OCI-LY1 (cell line): ENCODE measurements around the gene MECP2.

ENCODE experiments used
- CTCF ChIP-seq: fragments of 200-600 bp; sonication (generic), shearing (Covaris generic); IDR thresholded peaks from 2 replicates; pipeline ENCODE4 v1.5.1; 2017; ENCODE audit warnings: mild to moderate bottlenecking, antibody characterized with exemption, low read length, moderate library complexity, mixed read lengths
- EZH2 ChIP-seq: fragments of 200-600 bp; sonication (generic), shearing (Covaris generic); IDR thresholded peaks from 2 replicates; pipeline ENCODE4 v1.8.0; 2017; ENCODE audit warnings: borderline replicate concordance, mixed run types, mild to moderate bottlenecking, antibody characterized with exemption, low read length, moderate library complexity, mixed read lengths

DNA sequence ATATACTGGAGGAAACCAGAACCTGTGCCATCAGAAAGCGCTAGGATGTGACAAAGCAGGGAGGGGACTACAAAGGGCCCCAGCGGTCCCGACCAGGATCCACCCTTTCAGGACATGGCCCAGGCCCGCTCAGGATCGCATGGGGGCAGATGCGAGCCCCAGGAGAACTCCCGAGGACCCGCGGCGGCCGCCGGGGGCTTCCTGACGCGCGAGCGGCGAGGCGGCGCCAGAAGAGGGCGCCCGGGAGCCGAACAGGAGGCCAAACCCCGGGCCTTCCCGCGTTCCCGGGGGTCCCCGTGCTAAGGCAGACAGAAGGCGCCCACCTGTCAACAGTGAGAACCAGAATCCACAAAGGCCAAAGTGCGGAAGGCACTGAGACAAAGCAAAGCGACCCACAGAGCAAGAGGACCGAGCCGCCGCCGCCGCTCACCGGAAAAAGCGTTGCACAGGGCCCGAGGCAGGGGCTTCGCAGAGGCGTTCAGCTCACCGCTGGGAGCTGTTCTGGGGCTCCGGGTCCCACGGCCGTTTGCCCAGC is 39.2 kb upstream of the MECP2 start:
- TF ChIP-seq EZH2 (no peak), CTCF (peak; percentile 61)
